Keratinocyte (primary cell): ENCODE measurements around the gene GMFB. TPM values are rescaled to one million over a fixed set of nuclear protein-coding genes. Genes with fewer than 3 reads are reported as not detected.
A peak's percentile ranks its signal among the peaks of the same experiment; 100 is the strongest.

ENCODE experiments used
- DNase-seq: peaks from one replicate; pipeline ENCODE4 v3.0.0-alpha.2; 2011; ENCODE audit warnings: low read depth, missing footprints, low spot score
- FAIRE-seq: peaks from 2 replicates; lab custom pipeline; 2011; peaks lifted over from hg19 to GRCh38; lab: Jason Lieb, UNC
- H2AFZ ChIP-seq: 2 replicates; pipeline ENCODE4 v1.6.0; 2012; ENCODE audit warnings: low read length, control low read depth, inconsistent platforms; ENCODE audit not compliant: control insufficient read depth
- H3K27ac ChIP-seq: 2 replicates; pipeline ENCODE4 v1.5.1; 2011; ENCODE audit warnings: low read length; ENCODE audit not compliant: control insufficient read depth, insufficient read depth
- H3K27me3 ChIP-seq: 3 replicates; pipeline ENCODE4 v1.6.0; 2011; ENCODE audit warnings: low read length; ENCODE audit not compliant: control insufficient read depth, insufficient read depth; ENCODE audit errors: extremely low read depth
- H3K36me3 ChIP-seq, 2 experiments: 2 replicates in 1 of 2; 3 replicates in 1 of 2; pipeline ENCODE4 v1.5.1; 2011; ENCODE audit warnings: low read length in 2 of 2, mild to moderate bottlenecking in 1 of 2; ENCODE audit not compliant: control insufficient read depth in 2 of 2, insufficient read depth in 2 of 2; ENCODE audit errors: extremely low read depth in 1 of 2
- H3K4me1 ChIP-seq: 3 replicates; pipeline ENCODE4 v1.5.1; 2011; ENCODE audit warnings: low read length; ENCODE audit not compliant: control insufficient read depth, insufficient read depth; ENCODE audit errors: extremely low read depth
- H3K4me2 ChIP-seq: 3 replicates; pipeline ENCODE4 v1.6.0; 2011; ENCODE audit warnings: low read depth, low read length; ENCODE audit not compliant: control insufficient read depth, insufficient read depth; ENCODE audit errors: extremely low read depth
- H3K4me3 ChIP-seq, 3 experiments: fragments of 200-600 bp in 1 of 3; sonication (generic) in 1 of 3; 2 replicates in 2 of 3; 3 replicates in 1 of 3; pipeline ENCODE4 v1.5.1; 2011 to 2016; ENCODE audit warnings: low read length in 3 of 3, mild to moderate bottlenecking in 3 of 3, control low read depth in 2 of 3, inconsistent platforms in 1 of 3, low read depth in 1 of 3, mixed read lengths in 1 of 3, mixed run types in 1 of 3, moderate library complexity in 1 of 3; ENCODE audit not compliant: control insufficient read depth in 2 of 3, insufficient read depth in 2 of 3; ENCODE audit errors: extremely low read depth in 1 of 3
- H3K79me2 ChIP-seq: 2 replicates; pipeline ENCODE4 v1.6.0; 2012; ENCODE audit warnings: low read length; ENCODE audit not compliant: control insufficient read depth, insufficient read depth
- H3K9ac ChIP-seq: 3 replicates; pipeline ENCODE4 v1.6.0; 2011; ENCODE audit warnings: low read length; ENCODE audit not compliant: control insufficient read depth, insufficient read depth; ENCODE audit errors: extremely low read depth
- H3K9me1 ChIP-seq: 3 replicates; pipeline ENCODE4 v1.6.0; 2011; ENCODE audit warnings: low read length; ENCODE audit not compliant: control insufficient read depth, insufficient read depth; ENCODE audit errors: extremely low read depth
- H3K9me3 ChIP-seq: 2 replicates; pipeline ENCODE4 v1.5.1; 2012; ENCODE audit warnings: low read depth, low read length; ENCODE audit not compliant: control insufficient read depth
- H4K20me1 ChIP-seq: 3 replicates; pipeline ENCODE4 v1.6.0; 2011; ENCODE audit warnings: low read length; ENCODE audit not compliant: control insufficient read depth, insufficient read depth; ENCODE audit errors: extremely low read depth
- EZH2 ChIP-seq: IDR thresholded peaks from one replicate; pipeline ENCODE4 v1.6.1; 2012; ENCODE audit warnings: inconsistent platforms, mild to moderate bottlenecking, low read length, moderate library complexity
- dilution Hi-C: fragments of 300-500 bp; cut with MboI; formaldehyde crosslinking; loops from one replicate; pipeline ENCODE4 v1.7.0; 2020; ENCODE audit warnings: low sequenced_read_pairs; ENCODE audit not compliant: extremely low pct_ligation_motif_present
- polyA plus RNA-seq, 5 experiments: library from polyadenylated mRNA; depleted of rRNA in 3 of 5; stranded (reverse) in 3 of 5; stranded (forward) in 1 of 5; unstranded in 1 of 5; fragments of >200 nt; gene quantifications; 1 replicate in 1 of 5; 2 replicates in 3 of 5; 3 replicates in 1 of 5; pipeline versions ENCODE4 v1.2.1 to v1.2.3, GENCODE V29; 2011 to 2012; ENCODE audit warnings: missing spikeins in 2 of 5, low read depth in 1 of 5, low replicate concordance in 1 of 5
- TF ChIP-seq, protein P1 (sequence below), 3 experiments: IDR thresholded peaks in 1 of 3; conservative IDR thresholded peaks in 1 of 3; optimal IDR thresholded peaks in 1 of 3; 2 replicates in 2 of 3; 3 replicates in 1 of 3; pipeline versions ENCODE3 to v1.5.1; 2011; ENCODE audit warnings: low read length in 3 of 3, mild to moderate bottlenecking in 3 of 3, moderate library complexity in 2 of 3, control low read depth in 1 of 3, inconsistent platforms in 1 of 3; ENCODE audit not compliant: insufficient read depth in 2 of 3; ENCODE audit errors: extremely low read depth in 1 of 3

The GMFB gene
- polyA plus RNA-seq, 1 donor (not counting 4 experiments of a cell fraction or from before 2014, with no cell fraction given): 50.5 TPM

DNA sequence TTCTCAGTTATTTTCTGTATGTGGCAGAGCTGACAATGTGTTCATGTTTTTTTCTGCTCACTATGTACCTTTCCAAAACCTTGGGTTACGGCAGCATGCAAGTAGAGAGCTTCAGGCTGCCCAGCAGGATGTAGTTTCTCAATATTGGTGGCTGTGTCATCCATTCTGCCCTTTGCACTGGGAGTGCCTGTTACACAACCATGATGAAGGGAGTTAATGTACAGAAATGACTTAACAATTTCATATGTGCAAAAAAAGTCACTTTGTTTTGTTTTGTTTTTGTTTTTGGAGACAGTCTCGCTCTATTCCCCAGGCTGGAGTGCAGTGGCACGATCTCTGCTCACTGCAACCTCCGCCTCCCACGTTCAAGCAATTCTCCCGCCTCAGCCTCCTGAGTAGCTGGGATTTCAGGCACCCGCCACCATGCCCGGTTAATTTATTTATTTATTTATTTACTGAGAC, 41.5 kb downstream of the GMFB start:
- Histone ChIP-seq H3K4me2 (peak overlapping the region; percentile 6), H3K27ac (no peak overlapping the region)
- dilution Hi-C loops: no loop called here

DNA sequence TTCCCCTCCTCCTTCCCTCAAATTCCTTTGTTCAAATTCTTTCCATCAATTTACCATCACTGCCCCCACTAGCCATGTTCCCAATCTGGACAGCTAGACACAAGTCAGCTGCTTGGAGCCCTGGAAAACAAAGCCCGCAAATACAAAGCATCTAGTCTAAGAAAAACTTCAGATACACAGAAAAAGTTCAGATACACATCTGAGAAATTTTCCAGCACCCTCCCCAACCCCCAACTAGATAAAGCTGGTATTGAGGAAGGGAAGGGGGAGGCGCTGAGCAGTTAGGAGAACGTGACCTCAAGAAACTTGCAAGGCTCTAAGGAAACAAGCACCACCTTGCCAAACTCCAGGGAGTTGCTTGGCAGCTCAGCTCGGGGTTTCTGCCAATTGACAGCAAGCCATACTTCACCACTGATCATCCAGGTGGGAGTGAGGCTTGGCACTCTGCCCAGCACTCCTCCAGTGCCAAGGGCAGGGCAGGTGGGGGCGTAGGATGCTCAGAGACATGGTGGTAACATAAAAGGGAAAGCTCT, 42.6 kb downstream of the GMFB start:
- DNase-seq (no peak), FAIRE-seq (peak; percentile 48)
- H3K4me2 ChIP-seq: peak overlapping the region; percentile 36
- peaks cover 24% of the 10 kb centered on the region for H3K4me1 ChIP-seq
- H3K9me1 ChIP-seq: no peaks in the 10 kb centered on the region
- no peak overlapping the region for H3K27ac ChIP-seq
- no peak overlapping the region for H2AFZ ChIP-seq
- TF ChIP-seq EZH2: no peak
- TF ChIP-seq, protein P1, sequence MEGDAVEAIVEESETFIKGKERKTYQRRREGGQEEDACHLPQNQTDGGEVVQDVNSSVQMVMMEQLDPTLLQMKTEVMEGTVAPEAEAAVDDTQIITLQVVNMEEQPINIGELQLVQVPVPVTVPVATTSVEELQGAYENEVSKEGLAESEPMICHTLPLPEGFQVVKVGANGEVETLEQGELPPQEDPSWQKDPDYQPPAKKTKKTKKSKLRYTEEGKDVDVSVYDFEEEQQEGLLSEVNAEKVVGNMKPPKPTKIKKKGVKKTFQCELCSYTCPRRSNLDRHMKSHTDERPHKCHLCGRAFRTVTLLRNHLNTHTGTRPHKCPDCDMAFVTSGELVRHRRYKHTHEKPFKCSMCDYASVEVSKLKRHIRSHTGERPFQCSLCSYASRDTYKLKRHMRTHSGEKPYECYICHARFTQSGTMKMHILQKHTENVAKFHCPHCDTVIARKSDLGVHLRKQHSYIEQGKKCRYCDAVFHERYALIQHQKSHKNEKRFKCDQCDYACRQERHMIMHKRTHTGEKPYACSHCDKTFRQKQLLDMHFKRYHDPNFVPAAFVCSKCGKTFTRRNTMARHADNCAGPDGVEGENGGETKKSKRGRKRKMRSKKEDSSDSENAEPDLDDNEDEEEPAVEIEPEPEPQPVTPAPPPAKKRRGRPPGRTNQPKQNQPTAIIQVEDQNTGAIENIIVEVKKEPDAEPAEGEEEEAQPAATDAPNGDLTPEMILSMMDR (optimal IDR thresholded peaks at IDR 0.05 in 1 of 3, IDR thresholded peaks at IDR 0.05 in 1 of 3, conservative IDR thresholded peaks at IDR 0.05 in 1 of 3; ENCODE audit: extremely low read depth in 1 of 3, insufficient read depth in 2 of 3, low read length in 3 of 3): no peak
- dilution Hi-C loops: no loop called here
- H3K9me3 ChIP-seq: no peaks in the 10 kb centered on the region
- no peaks in the 10 kb centered on the region for H3K79me2 ChIP-seq
- H3K36me3 ChIP-seq: no peaks in the 10 kb centered on the region
- H3K9ac ChIP-seq: no peak overlapping the region
- H3K4me3 ChIP-seq: no peak overlapping the region
- H4K20me1 ChIP-seq: no peaks in the 10 kb centered on the region
- no peaks in the 10 kb centered on the region for H3K27me3 ChIP-seq

More for the DNA sequence above, 41.5 kb downstream of the GMFB start:
- Histone ChIP-seq H3K36me3 (no peaks in the 10 kb centered on the region), H2AFZ (no peak overlapping the region), H3K4me1 (peaks cover 19% of the 10 kb centered on the region), H3K4me3 (no peak overlapping the region), H3K27me3 (no peaks in the 10 kb centered on the region), H4K20me1 (no peaks in the 10 kb centered on the region), H3K9me3 (no peaks in the 10 kb centered on the region), H3K79me2 (no peaks in the 10 kb centered on the region), H3K9ac (no peak overlapping the region), H3K9me1 (no peaks in the 10 kb centered on the region)
- FAIRE-seq (no peak), DNase-seq (no peak)
- no peak for TF ChIP-seq EZH2
- TF ChIP-seq, protein P1 (optimal IDR thresholded peaks at IDR 0.05 in 1 of 3, IDR thresholded peaks at IDR 0.05 in 1 of 3, conservative IDR thresholded peaks at IDR 0.05 in 1 of 3; ENCODE audit: extremely low read depth in 1 of 3, insufficient read depth in 2 of 3, low read length in 3 of 3): no peak
